Left cardiac atrium (tissue), 4 donors: Measurements from ENCODE around the gene NHERF1. TPM values are rescaled to one million over a fixed set of nuclear protein-coding genes. Genes with fewer than 3 reads are reported as not detected.

Experiments used
- ATAC-seq, 2 donors: fragments of 200-7000 bp; cut with Tn5 transposase; one replicate each; pipeline ENCODE4 v1.9.1; 2020; ENCODE audit warnings: mild to moderate bottlenecking in 2 of 2, moderate library complexity in 2 of 2
- DNase-seq: peaks from one replicate; pipeline ENCODE4 v3.0.0-alpha.2; 2020
- intact Hi-C, 2 donors: fragments of 100-400 bp; cut with DNase I; formaldehyde crosslinking; loops; one replicate each; pipeline versions ENCODE4 v1.14.1 to v1.15.1; 2022 to 2023
- total RNA-seq, 2 donors: library from RNA; stranded (reverse); fragmentation: NEBNext Ultra II Directional; extraction: Animal tissue kit (Norgen Biotek cat#: 25700); gene quantifications; one replicate each; pipeline ENCODE4 v1.2.1, GENCODE V29; 2021
- donor health status: DM: no; HTN: yes; CAD: no.
- donor health status: DM: no; HTN: yes; CAD: no; lungs with severe emphysema.
- donor health status: DM: yes; HTN: yes; CAD: no.
- donor health status: Dilated cardiomyopathy.

NHERF1 gene
- total RNA-seq, 2 donors from 2014 or later: 15.1 to 18.5 TPM

DNA sequence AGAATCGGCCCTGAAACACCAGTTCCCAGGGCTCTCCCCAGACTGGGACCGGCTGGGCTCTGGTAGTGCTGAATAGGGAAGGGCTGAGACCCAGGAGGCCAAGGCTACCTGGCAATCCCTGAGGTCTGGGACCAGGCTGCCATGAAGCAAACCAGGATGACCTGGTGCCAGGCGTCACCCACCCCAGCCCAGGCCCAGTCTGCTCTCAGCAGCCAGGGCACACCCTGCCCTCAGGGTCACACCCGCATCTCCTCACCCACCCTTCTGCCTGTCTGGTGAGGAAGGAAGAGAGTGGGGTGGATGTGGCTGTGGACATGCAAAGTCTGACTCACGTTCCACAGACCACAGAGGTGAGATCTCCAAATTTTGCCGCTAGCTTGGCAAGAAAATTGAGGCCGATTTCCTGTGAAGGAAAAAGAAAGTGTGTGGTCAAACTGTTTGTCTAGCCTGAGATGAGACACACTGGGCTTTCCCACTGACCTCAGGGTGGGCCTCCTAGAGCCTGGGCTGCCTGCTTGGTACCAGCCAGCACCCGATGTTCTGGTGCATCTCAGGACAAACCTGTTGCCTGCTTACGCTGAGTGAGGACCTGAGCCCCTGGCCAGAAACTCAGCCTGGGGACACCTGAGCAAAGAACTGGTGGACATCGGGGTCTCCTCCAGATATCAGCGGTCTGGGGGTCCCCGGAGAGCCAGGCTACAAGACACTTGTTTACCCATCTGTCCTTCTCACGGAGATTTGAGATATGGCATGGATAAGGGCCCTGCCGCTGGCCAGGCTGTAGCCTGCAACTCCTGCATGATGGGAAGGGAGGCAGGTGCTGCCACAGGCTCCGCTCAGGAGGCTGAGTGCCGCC, 17.7 kb upstream of the NHERF1 start:
- no peak for DNase-seq
- intact Hi-C loops: no loop called here

DNA sequence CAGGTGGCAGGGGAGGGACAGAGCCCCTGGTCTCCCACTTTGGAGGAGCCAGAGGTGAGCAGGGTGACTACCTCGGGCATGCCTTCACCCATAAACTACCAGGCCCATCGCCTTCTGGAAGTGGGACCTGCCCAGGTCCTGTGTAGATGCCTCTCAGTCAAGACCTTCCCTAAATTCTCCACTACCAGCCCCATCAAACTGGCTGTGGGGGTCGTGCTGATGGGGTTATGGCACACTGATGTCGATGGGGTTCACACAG, 17.2 kb upstream of the NHERF1 start:
- ATAC-seq (no peak), DNase-seq (no peak)
- intact Hi-C loops: no loop called here

More for the DNA sequence above, 17.7 kb upstream of the NHERF1 start:
- peak; percentile 35 to 57 for ATAC-seq

DNA sequence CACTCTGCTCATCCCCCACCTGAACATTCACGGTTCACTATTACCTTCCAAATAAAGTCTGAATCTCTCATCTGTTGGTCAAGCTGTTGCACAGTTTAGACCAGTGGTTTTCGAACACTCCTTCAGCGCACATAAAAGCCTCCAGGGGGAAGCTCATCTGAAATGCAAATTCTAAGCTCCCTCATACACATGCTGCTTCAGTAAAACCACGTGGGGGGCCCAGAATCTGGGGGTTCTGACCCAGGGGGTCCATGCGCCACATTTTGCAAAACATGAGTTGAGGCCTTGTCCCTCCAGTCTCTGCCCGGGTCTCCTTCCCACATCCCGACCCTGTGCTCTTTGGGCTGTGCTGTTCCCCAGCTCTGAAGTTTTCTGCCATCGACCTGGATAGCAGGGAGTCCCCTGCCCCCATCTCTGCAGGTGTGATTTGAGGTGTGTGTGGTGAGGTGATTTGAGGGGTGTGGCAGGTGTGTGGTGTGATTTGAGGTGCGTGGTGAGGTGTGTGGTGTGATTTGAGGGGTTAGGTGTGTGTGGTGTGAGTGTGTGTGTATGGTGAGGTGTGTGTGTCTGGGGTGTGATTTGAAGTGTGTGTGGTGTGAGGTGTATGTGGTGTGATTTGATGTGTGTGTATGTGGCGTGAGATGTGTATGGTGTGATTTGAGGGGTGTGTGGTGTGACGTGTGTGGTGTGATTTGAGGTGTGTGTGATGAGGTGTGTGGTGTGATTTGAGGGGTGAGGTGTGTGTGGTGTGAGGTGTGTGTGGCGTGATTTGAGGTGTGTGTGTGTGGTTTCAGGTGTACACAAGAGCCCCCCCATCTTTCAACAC, 16.2 kb upstream of the NHERF1 start:
- no peak for ATAC-seq
- intact Hi-C loops: no loop called here

DNA sequence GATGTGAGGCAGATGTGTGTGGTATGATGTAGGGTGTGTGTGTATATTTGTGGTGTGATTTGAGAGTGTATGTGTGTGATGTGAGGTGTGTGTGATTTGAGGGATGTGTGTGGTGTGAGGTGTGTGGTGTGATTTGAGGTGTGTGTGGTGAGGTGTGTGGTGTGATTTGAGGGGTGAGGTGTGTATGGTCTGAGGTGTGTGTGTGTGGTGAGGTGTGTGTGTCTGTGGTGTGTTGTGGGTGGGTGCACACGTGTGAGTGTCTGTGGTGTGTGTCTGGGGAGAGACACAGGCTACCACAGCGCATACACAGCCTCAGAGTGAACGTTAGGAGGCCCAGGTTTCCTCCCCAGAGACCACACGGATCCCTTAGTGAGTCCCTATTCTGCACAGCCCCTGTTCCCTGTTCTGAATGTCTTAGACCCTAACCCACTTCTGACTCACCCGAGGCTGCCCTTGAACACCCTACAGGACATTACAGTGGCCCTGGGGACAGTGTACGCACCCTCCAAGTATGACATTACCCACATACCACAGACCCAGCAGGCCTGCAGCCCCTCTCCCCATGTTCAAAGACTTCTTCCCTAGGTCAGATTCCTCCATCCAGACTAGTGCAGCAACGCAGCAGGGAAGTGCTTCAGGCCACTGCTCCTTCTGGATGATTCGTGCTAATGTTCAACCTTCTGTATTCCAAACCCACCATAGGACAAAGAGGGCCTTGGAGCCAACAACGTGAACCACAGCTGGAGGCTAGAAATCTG, 14.9 kb upstream of the NHERF1 start:
- intact Hi-C loops: no loop called here
- ATAC-seq: no peak
- DNase-seq: no peak

More for the DNA sequence above, 16.2 kb upstream of the NHERF1 start:
- no peak for DNase-seq

DNA sequence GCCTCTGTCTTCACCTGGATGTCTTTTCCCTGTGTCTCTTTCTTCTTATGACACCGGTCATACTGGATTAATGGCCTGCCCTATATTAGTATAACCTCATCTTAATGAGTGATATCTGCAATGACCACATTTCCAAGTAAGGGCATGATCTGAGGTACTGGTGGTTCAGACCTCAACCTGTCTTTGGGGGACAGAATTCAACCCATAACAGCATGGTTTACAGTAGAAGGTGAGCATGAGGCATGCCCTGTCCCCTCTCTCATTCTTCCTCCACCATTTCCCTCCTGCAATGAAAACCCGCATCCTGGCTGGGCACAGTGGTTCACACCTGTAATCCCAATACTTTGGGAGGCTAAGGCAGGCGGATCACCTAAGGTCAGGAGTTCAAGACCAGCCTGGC, 14.2 kb upstream of the NHERF1 start:
- no peak for ATAC-seq
- intact Hi-C loops: no loop called here
- DNase-seq: no peak

DNA sequence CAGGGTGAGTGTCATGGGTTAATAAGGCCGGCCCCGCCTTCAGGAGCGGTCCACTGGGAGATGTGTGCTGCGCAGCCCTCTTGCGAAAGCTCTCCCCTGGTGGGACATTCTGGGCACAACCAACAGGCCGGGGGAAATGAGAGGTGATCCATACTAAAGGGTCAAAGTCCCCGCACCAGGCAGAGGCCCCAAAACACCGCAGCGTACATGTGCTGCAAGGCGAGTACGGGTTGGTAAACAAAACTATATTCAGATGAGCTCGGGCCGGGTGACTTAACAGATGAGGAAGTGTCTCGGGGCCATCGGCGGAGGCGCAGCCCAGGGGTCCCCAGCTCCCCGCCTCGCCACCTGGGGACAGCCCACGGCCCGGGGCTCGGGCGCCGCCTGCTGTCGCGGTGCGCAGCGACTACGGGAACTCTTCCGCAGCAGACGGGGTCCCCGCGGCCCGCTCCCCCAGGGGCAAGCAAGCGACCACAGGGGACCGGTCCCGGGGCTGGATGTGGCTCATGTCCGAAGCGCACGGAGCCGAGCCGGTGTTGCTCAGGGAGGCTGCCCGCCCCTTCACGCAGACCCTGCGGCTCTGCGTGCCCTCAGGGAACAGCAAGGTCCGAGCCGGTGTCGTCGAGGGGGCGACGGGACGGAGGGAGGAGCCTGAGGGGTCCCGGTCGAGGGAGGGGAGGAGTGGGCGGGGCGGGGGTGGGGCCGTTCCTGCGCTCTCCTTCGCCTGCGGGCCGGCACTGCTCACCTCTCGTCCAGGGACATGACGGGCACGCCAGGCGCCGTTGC, 11.7 kb upstream of the NHERF1 start, which contains the start of gene RAB37:
RAB37 (plus strand) TSS at position 744 of the 786 bp plus-strand sequence; CDS start at position 761, 17 bp downstream.
- peak; percentile 63 for DNase-seq
- intact Hi-C loops: loop anchor here in 1 of 2 donors (5.0 kb wide), 1 partner anchor 79 kb away; no protein-coding TSS in a partner anchor
- ATAC-seq: peak; percentile 45 to 53

DNA sequence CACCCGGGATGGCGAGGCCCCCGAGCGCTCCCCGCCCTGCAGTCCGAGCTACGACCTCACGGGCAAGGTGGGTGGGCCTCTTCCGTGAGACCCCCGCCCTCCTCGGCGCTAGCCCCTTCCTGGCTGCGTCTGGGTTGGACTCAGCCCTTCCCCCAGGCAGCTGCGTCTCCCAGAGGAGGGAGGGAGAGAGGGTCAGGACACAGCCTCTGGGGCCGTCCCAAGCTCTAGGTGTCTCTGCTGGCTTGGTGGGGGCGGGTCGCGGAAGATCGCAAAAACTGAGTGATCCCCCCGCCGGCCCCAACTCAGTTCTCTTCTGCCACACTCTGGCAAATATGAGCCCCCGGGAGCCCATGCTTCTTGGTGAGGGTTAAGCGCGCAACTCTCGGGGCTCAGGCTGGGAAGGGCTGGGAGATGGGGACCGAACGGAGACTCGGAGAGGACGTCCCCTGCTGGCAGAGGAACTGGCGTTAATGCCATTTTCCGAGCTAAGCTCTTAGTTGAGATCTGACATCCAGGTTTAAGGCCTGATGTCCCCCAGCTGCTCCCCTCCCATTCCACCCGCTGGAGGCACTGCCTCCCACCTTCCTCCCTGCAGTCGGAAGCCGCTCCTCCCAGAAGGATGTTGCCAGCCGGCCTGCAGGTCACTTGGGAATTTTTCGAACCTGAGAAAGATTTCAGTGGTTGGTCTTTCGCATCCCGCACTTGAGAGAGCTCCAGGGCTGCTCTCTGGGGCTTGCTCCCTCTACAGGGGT, 11.0 kb upstream of the NHERF1 start:
- ATAC-seq (peak; percentile 6 to 24), DNase-seq (no peak)
- intact Hi-C loops: loop anchor here in 1 of 2 donors (5.0 kb wide), 1 partner anchor 80 kb away; no protein-coding TSS in a partner anchor

DNA sequence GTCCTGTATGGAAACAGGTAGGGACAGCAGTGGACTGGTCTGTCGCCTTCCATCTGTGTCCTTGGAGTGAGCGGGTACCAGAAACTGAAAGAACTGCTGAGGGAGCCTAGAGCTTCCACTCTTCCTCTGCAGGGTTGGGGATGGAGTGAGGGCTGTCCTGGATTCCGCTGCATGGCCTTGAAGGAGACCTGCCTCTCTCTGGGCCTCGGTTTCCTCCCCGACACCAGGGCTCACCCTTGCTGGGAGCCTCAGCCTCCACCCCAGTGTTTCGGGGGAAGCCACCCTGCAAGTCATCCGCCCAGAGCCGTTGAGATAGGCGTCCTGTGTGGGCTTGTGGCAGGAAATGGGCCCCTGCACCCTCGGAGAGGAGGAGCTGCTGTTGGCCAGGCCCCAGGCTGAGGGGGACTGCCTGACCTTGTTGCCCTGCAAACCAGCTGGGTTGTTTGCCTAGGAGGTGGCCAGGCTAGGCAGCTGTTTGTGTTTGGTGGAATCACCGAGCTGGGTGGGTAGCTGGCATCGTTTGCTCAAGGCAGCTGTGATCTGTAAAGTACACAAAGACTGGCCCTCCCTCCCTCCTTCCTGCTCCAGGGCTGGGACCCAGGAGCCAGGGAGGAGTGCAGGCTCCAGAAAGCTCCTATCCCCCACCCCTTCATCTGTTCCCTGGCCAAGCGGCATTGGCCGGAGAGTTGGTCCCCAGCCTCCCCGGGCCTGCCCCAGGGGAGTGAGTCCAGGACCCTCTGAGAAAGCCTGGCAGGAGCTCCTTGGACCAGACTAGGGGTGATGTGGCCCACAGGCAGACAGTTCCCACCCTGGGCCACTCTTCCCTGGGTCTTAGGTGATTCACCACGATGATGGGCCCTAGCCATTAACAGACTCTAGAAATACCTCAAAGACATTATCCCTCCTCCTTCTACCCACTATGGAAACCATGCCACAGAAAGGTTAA, 10.1 kb upstream of the NHERF1 start:
- intact Hi-C loops: loop anchor here in 1 of 2 donors (5.0 kb wide), 1 partner anchor 81 kb away; no protein-coding TSS in a partner anchor
- DNase-seq: no peak

DNA sequence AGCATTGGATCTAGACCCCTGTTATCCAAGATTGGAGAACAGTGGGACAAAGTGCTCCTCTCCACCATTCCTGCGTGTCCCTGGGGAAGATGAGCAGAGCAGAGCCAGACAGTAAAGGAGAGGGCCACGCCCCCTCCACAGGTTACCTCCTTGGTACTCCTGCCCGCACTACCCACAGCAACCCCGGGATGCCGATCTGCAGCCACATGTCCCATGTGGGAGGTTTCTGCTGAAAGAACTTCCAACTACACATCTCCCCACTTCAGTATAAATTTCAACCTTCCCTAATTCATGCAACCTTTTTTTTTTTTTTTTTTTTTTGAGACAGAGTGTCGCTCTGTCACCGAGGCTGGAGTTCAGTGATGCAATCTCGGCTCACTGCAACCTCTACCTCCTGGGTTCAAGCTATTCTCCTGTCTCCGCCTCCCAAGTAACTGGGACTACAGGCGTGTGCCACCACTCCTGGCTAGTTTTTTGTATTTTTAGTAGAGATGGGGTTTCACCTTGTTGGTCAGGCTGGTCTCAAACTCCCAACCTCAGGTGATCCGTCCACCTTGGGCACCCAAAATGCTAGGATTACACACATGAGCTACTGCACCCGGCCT, 9.1 kb upstream of the NHERF1 start:
- ATAC-seq: no peak
- DNase-seq: no peak
- intact Hi-C loops: loop anchor here in 1 of 2 donors (5.0 kb wide), 1 partner anchor 82 kb away; no protein-coding TSS in a partner anchor

More for the DNA sequence above, 10.1 kb upstream of the NHERF1 start:
- ATAC-seq: peak; percentile 38 to 42

DNA sequence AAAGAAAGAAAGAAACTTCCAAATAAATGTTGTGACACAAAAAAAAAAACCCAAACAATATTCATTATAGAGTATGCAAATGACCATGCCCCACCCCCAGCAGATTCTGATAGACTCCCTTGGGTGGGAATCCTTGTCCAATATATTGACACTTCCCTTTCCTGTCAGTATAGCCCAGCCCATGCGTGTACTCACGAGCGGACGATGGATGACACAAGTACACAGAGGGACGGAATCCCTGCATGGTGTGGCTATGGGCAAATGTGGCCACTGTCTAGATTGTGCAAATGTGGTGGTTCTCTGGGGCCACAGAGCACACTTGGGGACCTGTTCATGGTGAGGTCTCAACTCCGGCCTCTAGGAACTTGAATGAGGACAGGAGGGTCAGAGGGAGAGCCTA, 8.3 kb upstream of the NHERF1 start:
- no peak for DNase-seq
- intact Hi-C loops: loop anchor here in 1 of 2 donors (10.0 kb wide), 1 partner anchor 125 kb away; no protein-coding TSS in a partner anchor
- no peak for ATAC-seq

DNA sequence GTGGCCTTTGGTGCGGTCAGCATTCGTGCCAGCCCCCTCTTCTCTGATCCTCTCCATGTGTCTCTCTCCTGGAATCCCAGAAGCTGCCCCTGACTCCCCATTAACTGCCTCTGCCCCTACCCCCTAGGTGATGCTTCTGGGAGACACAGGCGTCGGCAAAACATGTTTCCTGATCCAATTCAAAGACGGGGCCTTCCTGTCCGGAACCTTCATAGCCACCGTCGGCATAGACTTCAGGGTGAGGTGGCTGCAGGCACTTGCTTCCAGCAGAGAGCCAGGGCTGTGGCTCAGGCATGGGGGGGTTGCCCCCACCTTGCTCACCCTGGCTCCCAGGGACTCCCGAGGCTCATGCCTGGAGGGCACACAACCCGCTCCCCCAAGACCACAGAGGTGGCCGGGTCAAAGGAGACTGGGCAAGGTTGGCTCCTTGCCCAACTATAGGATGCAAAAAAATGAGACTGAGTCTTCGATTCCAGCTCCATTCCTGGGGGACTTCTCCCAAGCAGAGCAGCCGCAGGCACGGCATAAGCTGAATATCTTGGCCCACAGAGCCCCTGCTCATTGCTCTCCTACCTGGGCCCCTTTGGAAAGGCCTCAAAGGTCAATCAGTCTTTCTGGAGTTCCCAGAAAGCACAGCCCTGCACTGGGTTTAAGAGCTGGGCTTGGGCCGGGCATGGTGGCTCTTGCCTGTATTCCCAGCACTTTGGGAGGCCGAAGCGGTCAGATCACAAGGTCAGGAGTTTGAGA, 7.6 kb upstream of the NHERF1 start:
- intact Hi-C loops: loop anchor here in 1 of 2 donors (10.0 kb wide), 1 partner anchor 124 kb away; no protein-coding TSS in a partner anchor
- no peak for ATAC-seq
- DNase-seq: no peak

DNA sequence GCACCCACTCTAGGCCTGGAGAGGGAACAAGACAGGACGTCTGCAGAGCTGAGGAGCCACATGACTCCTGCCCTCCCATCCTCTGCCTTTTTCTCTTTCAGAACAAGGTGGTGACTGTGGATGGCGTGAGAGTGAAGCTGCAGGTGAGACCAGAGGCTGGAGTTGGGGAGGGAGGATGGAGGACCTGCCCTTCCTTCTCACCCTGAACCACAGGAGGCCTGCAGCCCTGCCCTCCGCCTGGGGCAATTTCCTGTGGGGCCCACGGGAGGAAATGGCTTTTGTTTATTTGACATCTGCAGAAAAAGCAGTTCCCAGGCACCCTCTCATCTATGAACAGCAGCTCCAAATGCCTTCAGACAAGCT, 6.3 kb upstream of the NHERF1 start:
- ATAC-seq (no peak), DNase-seq (no peak)
- intact Hi-C loops: loop anchor here (2.0 to 10.0 kb wide), 2 partner anchors 117 to 123 kb away; partner anchors contain the start of gene GRIN2C (in 1 of the 2)

DNA sequence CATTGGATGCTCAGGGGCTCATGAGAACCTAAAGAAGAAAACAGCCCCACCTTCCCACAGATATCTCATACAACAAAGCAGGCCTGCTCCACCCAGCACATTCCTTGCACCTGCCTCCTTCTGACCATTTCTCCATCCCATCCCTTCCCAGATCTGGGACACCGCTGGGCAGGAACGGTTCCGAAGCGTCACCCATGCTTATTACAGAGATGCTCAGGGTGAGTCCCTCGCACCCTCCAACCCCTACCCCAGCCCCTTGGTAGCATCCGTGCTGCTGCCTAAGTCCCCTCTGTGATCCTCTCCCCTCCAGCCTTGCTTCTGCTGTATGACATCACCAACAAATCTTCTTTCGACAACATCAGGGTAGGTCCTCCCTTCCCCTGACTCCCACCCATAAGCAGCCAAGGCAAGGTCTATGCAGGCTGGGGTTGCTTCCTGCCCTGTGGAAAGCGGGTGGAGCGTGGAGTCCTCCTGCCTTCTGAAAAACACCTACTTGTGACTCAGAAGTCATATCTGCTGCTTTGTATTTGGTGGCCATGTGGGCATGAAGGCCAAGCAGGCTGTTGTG, 5.4 kb upstream of the NHERF1 start:
- no peak for ATAC-seq
- intact Hi-C loops: loop anchor here (2.0 to 10.0 kb wide), 2 partner anchors 116 to 122 kb away; partner anchors contain the start of gene GRIN2C (in 1 of the 2)

DNA sequence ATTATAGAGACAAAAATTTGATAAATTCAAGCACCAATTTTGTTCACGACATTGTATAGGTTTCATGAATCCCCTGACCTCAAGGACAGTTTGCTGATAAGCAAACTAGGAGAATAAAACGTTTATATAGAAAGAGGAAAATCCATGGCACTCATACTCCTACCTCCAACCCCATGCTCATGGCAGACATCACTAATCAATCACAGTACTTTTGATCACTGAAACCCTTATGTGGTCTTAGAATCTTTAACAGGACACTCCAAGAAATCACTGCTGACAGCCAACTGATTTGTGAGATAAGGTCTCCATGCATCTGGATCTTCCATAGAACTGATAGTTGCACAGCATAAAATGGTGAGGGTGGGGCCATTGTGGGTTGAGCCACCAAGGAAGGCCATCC, 4.7 kb upstream of the NHERF1 start:
- intact Hi-C loops: loop anchor here (2.0 to 10.0 kb wide), 3 partner anchors 27 to 121 kb away; partner anchors contain the start of gene GRIN2C (in 1 of the 2)
- DNase-seq: no peak

More for the DNA sequence above, 5.4 kb upstream of the NHERF1 start:
- no peak for DNase-seq

DNA sequence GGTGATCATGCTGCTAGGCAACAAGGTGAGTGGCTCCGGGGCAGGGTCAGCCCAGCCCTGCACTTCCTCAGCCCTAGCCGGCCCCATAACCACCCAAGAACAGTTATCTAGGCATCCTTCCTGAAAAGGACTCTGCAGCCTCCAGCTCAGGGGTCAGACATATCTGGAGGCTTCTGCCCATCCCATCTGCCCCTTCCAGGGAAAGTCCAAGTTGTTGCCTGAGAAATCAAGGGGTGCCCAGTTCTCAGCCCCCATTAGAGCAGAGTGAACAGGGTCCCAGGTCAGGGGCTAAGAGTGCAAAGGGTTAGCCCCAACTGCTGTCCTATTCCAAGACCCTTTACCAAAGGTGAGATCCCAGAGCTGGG, 4.1 kb upstream of the NHERF1 start:
- intact Hi-C loops: loop anchor here (2.0 to 10.0 kb wide), 2 partner anchors 26 to 120 kb away; no protein-coding TSS in a partner anchor
- DNase-seq: no peak
- no peak for ATAC-seq

More for the DNA sequence above, 4.7 kb upstream of the NHERF1 start:
- ATAC-seq: no peak
